ENCODE results near the gene STEAP2.
"Not testable (repeated sequence)": the region's sequence is repeated elsewhere in the genome, so short reads cannot be mapped to it uniquely, and the experiment has no call there.

The STEAP2 gene

GRCh38 chr7:90233569-90233968 is 22.0 kb downstream of the STEAP2 start:
- no peak for DNase-seq (ENCODE audit: low read depth in 2 of 2)

GRCh38 chr7:90236721-90237289 is 25.3 kb downstream of the STEAP2 start:
- DNase-seq (ENCODE audit: low read depth in 2 of 2), result no peak

GRCh38 chr7:90238022-90238421 is 26.5 kb downstream of the STEAP2 start:
- no peak for DNase-seq (ENCODE audit: low read depth in 2 of 2)

GRCh38 chr7:90238583-90238982 is 27.0 kb downstream of the STEAP2 start:
- no peak for DNase-seq (ENCODE audit: low read depth in 2 of 2)

- DNase-seq (ENCODE audit: low read depth in 2 of 2), result no peak
Observed at GRCh38 chr7:90239050-90239449, 27.5 kb downstream of the STEAP2 start.

- DNase-seq (ENCODE audit: low read depth in 2 of 2), result no peak
Observed at GRCh38 chr7:90239625-90240228, 28.2 kb downstream of the STEAP2 start.

GRCh38 chr7:90242369-90243168 is 31.0 kb downstream of the STEAP2 start:
- DNase-seq (ENCODE audit: low read depth in 2 of 2), result no peak

GRCh38 chr7:90243556-90243955 is 32.0 kb downstream of the STEAP2 start:
- DNase-seq (ENCODE audit: low read depth in 2 of 2), result no peak

GRCh38 chr7:90244565-90244908 is 33.0 kb downstream of the STEAP2 start:
- DNase-seq (ENCODE audit: low read depth in 2 of 2), result no peak

GRCh38 chr7:90244909-90245851 is 33.6 kb downstream of the STEAP2 start, which contains the start of gene CFAP69:
Gene CFAP69 (plus strand): TSS chr7:90245174. CDS start chr7:90245425, 251 bp downstream.
- peak; percentile 69 to 74 for DNase-seq (ENCODE audit: low read depth in 2 of 2)

GRCh38 chr7:90246171-90246570 is 34.6 kb downstream of the STEAP2 start:
- no peak for DNase-seq (ENCODE audit: low read depth in 2 of 2)

GRCh38 chr7:90248706-90249105 is 37.2 kb downstream of the STEAP2 start:
- no peak for DNase-seq (ENCODE audit: low read depth in 2 of 2)

GRCh38 chr7:90250601-90251303 is 39.2 kb downstream of the STEAP2 start:
- no peak for DNase-seq (ENCODE audit: low read depth in 2 of 2)

- no peak for DNase-seq (ENCODE audit: low read depth in 2 of 2)
Observed at GRCh38 chr7:90251304-90251635, 39.7 kb downstream of the STEAP2 start.

GRCh38 chr7:90256011-90256410 is 44.5 kb downstream of the STEAP2 start:
- DNase-seq (ENCODE audit: low read depth in 2 of 2), result not testable (repeated sequence)

GRCh38 chr7:90256778-90257177 is 45.2 kb downstream of the STEAP2 start:
- no peak for DNase-seq (ENCODE audit: low read depth in 2 of 2)

GRCh38 chr7:90261441-90261840 is 49.9 kb downstream of the STEAP2 start:
- no peak for DNase-seq (ENCODE audit: low read depth in 2 of 2)

- no peak for DNase-seq (ENCODE audit: low read depth in 2 of 2)
Observed at GRCh38 chr7:90262438-90262837, 50.9 kb downstream of the STEAP2 start.

GRCh38 chr7:90266808-90267207 is 55.3 kb downstream of the STEAP2 start:
- no peak for DNase-seq (ENCODE audit: low read depth in 2 of 2)

GRCh38 chr7:90267263-90267858 is 55.8 kb downstream of the STEAP2 start:
- no peak for DNase-seq (ENCODE audit: low read depth in 2 of 2)

GRCh38 chr7:90269163-90269562 is 57.6 kb downstream of the STEAP2 start:
- DNase-seq (ENCODE audit: low read depth in 2 of 2), result no peak
